Measurements from ENCODE around the gene RTN3.

DNA sequence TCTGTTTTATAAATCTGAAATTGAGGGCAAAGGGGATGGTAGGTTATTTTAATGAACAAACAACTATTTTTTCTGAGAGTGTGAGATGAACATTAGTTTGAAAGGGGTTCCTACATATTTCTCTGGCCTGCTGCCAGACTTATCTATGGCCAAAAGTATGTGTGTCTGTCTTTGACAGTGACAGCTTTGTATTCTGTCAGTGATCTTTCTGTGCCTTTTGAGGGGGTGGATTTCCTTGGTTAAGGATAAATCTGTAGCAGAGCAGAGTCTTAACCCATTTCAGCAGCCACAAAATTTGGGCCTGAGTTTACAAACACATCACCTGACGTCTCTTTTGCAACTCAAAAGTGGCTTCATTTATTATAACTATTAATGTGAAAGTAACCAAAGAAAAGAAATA lies 56.4 kb downstream of the RTN3 start:
- TF ChIP-seq POLR2AphosphoS5 (IDR thresholded peaks at IDR 0.05; ENCODE audit: low read depth, low read length): no peak
- TF ChIP-seq, protein P1, sequence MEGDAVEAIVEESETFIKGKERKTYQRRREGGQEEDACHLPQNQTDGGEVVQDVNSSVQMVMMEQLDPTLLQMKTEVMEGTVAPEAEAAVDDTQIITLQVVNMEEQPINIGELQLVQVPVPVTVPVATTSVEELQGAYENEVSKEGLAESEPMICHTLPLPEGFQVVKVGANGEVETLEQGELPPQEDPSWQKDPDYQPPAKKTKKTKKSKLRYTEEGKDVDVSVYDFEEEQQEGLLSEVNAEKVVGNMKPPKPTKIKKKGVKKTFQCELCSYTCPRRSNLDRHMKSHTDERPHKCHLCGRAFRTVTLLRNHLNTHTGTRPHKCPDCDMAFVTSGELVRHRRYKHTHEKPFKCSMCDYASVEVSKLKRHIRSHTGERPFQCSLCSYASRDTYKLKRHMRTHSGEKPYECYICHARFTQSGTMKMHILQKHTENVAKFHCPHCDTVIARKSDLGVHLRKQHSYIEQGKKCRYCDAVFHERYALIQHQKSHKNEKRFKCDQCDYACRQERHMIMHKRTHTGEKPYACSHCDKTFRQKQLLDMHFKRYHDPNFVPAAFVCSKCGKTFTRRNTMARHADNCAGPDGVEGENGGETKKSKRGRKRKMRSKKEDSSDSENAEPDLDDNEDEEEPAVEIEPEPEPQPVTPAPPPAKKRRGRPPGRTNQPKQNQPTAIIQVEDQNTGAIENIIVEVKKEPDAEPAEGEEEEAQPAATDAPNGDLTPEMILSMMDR (IDR thresholded peaks at IDR 0.05): no peak
- TF ChIP-seq, protein P2, sequence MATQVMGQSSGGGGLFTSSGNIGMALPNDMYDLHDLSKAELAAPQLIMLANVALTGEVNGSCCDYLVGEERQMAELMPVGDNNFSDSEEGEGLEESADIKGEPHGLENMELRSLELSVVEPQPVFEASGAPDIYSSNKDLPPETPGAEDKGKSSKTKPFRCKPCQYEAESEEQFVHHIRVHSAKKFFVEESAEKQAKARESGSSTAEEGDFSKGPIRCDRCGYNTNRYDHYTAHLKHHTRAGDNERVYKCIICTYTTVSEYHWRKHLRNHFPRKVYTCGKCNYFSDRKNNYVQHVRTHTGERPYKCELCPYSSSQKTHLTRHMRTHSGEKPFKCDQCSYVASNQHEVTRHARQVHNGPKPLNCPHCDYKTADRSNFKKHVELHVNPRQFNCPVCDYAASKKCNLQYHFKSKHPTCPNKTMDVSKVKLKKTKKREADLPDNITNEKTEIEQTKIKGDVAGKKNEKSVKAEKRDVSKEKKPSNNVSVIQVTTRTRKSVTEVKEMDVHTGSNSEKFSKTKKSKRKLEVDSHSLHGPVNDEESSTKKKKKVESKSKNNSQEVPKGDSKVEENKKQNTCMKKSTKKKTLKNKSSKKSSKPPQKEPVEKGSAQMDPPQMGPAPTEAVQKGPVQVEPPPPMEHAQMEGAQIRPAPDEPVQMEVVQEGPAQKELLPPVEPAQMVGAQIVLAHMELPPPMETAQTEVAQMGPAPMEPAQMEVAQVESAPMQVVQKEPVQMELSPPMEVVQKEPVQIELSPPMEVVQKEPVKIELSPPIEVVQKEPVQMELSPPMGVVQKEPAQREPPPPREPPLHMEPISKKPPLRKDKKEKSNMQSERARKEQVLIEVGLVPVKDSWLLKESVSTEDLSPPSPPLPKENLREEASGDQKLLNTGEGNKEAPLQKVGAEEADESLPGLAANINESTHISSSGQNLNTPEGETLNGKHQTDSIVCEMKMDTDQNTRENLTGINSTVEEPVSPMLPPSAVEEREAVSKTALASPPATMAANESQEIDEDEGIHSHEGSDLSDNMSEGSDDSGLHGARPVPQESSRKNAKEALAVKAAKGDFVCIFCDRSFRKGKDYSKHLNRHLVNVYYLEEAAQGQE (IDR thresholded peaks at IDR 0.05; ENCODE audit: insufficient read depth in 1 of 2, low read depth in 2 of 2, low read length in 1 of 2): no peak
- TF ChIP-seq SIN3A (IDR thresholded peaks at IDR 0.05; ENCODE audit: borderline replicate concordance, insufficient read depth, low read depth, low read length): no peak

All from Panc1 (cell line).